CD4-positive, alpha-beta T cell treated with Interleukin-21 for 1 hour (primary cell): ENCODE results near the gene PIGC.
A peak's percentile ranks its signal among the peaks of the same experiment; 100 is the strongest.

Experiments used
- DNase-seq: peaks from one replicate; pipeline ENCODE4 v3.0.0-alpha.2; 2020

The PIGC gene

DNA sequence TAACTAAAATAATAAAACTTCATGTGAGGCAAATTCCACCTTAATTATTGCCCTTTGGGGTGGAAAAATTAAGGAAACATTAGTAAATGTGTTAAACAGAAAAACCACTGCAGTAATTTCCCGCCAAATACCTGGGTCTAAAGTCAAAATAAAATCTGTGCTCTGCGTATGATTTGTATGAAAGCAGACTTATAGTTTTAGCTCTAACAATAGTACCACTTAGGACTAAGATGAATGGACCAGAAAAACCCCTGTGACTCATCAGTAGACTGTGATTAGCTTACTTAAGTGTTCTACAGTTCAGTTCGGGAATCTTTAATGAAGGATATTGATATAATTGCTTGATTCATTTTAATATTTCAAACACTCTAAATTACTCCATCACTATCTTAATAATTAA, 46.6 kb downstream of the PIGC start:
- DNase-seq: no peak

DNA sequence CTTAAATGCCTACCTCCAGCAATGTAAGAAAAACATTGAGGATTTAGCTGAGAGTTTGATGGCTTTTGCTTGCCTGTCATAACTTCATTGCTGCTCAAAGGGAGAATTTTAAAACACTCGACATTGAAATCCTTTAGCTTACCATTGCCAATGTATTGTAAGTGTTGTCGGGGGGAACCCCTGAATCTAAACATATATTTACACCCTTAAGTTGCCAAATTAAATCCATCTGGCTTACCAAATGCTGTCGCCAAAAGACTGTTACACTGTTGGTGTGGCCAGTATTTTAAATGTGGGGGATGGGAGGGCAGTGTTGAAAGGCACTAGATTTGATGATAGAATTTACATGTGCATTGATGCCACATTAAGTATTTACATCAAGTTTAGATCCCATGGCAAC, 48.3 kb downstream of the PIGC start:
- DNase-seq: no peak

DNA sequence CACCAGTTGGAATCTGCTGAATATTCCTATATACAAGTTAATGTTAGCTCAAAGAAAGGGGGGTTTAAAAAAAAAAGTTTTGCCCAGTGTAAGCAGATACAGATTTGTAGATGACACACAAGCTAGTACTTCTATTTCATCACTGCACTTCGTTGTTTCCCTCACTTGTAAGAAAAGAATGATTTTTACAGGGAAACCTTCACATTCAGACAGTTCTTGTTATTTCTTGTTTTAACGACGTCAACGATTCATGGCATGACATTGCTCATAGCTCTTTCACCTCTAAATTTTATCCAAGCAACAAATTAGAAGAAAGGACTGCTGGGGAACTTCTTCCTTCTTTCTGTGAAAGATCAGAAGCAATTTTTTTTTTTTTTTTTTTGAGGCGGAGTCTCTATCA, 49.1 kb downstream of the PIGC start:
- DNase-seq: no peak

DNA sequence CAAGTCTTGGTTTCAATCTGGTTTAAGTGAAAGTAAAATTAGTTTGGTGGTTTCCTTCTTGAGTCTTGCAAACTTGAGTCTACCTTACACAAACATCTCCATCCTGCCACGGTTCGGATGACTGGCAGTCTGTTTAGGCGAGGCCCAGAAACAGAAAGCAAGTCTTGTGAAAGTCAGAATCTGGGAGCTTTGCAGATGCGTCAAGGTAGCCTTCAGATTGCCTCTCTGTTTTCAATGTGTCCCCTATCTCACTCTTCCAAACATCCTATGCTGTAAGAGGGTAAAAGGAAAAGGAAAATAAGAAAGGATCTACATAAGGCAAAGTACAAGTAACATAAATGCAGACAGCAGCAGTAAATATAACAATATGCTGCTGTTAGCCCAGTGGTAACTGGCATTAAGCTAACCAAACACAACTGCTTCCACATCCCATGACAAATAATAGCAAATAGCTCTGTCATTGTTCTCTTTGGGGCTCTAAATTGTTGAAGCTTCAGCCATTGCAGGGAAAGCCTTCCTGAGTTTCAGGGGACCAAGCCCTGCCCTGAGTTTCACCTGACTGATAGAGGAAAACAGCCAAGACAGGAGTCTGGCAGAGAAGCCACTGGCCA, 49.6 kb downstream of the PIGC start:
- DNase-seq: peak; percentile 76

DNA sequence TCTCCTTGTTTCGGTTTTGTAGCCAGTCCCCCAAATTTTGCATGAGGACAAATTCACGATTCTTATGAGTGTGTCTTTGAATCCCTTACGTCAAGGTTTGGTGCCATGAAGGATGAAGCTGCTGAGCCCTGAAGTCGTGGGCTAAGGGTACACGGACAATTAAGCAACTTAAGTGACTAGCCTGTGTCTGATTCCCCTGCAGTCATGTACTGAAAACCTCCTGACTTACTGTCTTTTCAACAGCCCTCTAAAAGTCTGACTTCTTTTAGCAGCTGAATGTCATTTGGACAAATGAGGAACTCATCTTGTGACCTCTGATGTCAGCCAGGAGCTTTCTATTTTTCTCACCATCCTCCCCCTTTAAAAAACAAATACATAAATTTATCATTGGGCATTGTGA, 50.5 kb downstream of the PIGC start:
- no peak for DNase-seq

DNA sequence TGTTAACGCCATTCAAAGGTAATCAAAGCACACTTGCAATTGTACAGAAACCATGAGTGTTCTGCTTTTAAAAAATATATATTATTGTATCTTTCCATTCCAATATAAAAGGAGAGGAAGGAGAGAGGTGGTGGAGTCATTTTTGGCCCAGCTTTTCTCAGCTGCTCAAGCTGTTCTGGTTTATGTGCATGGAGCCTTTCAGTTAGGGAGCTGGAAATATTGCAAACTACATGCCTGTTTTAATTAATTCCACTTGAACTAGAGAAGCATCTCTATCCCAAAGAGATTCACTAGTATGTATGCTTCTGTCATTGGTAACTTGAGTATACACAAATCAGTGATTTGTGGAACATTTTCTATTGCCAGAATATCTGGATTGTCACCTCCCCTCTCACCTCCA, 51.9 kb downstream of the PIGC start:
- DNase-seq: no peak
